BLaER1 (cell line): ENCODE data around the gene HSPA2.

ENCODE experiments used
- H3K27ac ChIP-seq: shearing (Covaris generic); formaldehyde crosslinking; 2 replicates; pipeline ENCODE4 v1.8.1; 2022
- H3K27me3 ChIP-seq: shearing (Covaris generic); formaldehyde crosslinking; 2 replicates; pipeline ENCODE4 v1.8.1; 2022
- H3K36me3 ChIP-seq: shearing (Covaris generic); formaldehyde crosslinking; 2 replicates; pipeline ENCODE4 v1.8.1; 2022
- H3K4me1 ChIP-seq: shearing (Covaris generic); formaldehyde crosslinking; 2 replicates; pipeline ENCODE4 v1.8.1; 2022
- H3K4me2 ChIP-seq: shearing (Covaris generic); formaldehyde crosslinking; 2 replicates; pipeline ENCODE4 v1.8.1; 2022
- H3K4me3 ChIP-seq: shearing (Covaris generic); formaldehyde crosslinking; 2 replicates; pipeline ENCODE4 v1.8.1; 2022
- H3K9ac ChIP-seq: shearing (Covaris generic); formaldehyde crosslinking; 2 replicates; pipeline ENCODE4 v1.8.1; 2022
- H3K9me3 ChIP-seq: shearing (Covaris generic); formaldehyde crosslinking; 2 replicates; pipeline ENCODE4 v1.8.1; 2022
- H4K20me1 ChIP-seq: shearing (Covaris generic); formaldehyde crosslinking; 2 replicates; pipeline ENCODE4 v1.8.1; 2022
- Cebpa-rat ChIP-seq: shearing (Covaris generic); IDR thresholded peaks from 2 replicates; pipeline ENCODE4 v1.8.1; 2022

HSPA2 gene

DNA sequence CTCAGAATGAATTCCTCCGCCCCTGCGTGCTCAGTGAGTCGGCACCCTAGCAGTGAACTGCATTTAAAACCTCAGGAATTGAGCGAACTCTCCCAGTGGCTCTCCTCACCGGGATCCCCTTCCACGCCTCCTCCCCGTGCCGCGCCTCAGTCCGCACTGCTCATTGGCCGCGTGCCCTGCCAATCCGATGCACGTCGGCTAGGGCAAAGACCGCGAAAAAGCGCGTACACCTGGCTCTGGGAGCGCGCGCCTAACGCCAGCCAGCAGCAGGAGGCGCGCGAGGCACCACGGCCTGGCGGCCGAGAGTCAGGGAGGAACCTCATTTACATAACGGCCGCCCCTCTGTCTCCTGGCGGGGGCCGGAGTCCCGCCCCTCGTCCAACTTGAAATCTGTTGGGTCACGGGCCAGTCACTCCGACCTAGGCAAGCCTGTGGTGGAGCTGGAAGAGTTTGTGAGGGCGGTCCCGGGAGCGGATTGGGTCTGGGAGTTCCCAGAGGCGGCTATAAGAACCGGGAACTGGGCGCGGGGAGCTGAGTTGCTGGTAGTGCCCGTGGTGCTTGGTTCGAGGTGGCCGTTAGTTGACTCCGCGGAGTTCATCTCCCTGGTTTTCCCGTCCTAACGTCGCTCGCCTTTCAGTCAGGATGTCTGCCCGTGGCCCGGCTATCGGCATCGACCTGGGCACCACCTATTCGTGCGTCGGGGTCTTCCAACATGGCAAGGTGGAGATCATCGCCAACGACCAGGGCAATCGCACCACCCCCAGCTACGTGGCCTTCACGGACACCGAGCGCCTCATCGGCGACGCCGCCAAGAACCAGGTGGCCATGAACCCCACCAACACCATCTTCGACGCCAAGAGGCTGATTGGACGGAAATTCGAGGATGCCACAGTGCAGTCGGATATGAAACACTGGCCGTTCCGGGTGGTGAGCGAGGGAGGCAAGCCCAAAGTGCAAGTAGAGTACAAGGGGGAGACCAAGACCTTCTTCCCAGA, at the start of gene HSPA2:
Gene HSPA2 (plus strand): TSS at position 534 of the 995 bp plus-strand sequence. CDS start 109 bp downstream, at position 643.
- H4K20me1 ChIP-seq, result no peaks in the 10 kb centered on the region
- H3K4me3 ChIP-seq, result peak within 1 kb of the TSS; percentile 70
- H3K9ac ChIP-seq, result peak within 1 kb of the TSS; percentile 81
- H3K36me3 ChIP-seq, result no peaks in the 10 kb centered on the region
- peak within 1 kb of the TSS; percentile 82 for H3K27ac ChIP-seq
- H3K27me3 ChIP-seq, result no peaks in the 10 kb centered on the region
- TF ChIP-seq Cebpa-rat, result no peak
- peak within 1 kb of the TSS; percentile 89 for H3K4me2 ChIP-seq
- peaks cover 23% of the 10 kb centered on the region for H3K9me3 ChIP-seq
- peaks cover 10% of the 10 kb centered on the region for H3K4me1 ChIP-seq

DNA sequence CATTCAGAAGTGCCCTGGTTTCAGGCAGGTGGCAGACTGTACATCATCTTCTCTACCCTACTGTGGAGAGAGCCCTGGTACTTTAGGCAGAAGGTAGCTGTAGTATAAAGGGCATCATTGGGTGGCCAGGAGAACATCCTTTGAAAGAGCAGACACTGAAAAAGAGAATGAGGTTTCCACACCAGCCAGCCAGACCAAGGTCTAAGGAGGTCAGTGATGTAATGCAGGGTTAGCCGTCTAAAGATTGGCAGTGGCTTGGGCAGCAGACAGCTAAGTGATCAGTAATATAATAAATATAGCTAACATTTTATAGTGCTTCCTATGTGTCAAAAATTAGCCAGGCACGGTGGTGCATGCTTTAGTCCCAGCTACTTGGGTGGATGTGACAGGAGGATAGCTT, 48.9 kb upstream of the HSPA2 start:
- Histone ChIP-seq H3K4me2 (no peak overlapping the region), H3K36me3 (peaks cover 79% of the 10 kb centered on the region), H4K20me1 (peaks cover 41% of the 10 kb centered on the region; the same call in 1 of the 2 replicates), H3K4me1 (peaks cover 10% of the 10 kb centered on the region), H3K4me3 (no peak overlapping the region), H3K27ac (no peak overlapping the region), H3K9me3 (no peaks in the 10 kb centered on the region), H3K9ac (no peak overlapping the region), H3K27me3 (no peaks in the 10 kb centered on the region)
- no peak for TF ChIP-seq Cebpa-rat

DNA sequence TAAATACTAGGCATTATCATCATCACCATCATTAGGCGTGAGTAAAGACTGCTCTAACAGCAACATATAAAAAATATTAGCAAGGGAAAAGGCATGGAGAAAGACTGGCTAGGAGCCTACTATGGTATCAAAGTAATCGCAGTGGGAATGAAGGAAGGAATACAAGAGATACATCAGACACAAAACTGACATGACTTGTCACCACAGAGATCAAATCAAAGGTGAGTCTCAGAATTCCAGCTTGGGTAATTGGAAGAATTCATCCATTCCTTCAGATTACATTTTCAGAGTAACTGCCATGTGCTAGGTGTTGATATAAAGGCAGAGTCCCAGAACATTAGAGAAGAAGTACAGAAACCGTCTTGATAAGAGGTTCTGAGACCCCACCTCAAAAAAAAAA, 47.1 kb upstream of the HSPA2 start:
- H4K20me1 ChIP-seq, result peaks cover 35% of the 10 kb centered on the region; the same call in 1 of the 2 replicates
- no peak overlapping the region for H3K9ac ChIP-seq
- H3K27me3 ChIP-seq, result no peaks in the 10 kb centered on the region
- peaks cover 66% of the 10 kb centered on the region for H3K36me3 ChIP-seq
- TF ChIP-seq Cebpa-rat, result no peak
- no peak overlapping the region for H3K4me2 ChIP-seq
- H3K4me1 ChIP-seq, result peaks cover 14% of the 10 kb centered on the region
- H3K27ac ChIP-seq, result no peak overlapping the region
- H3K4me3 ChIP-seq, result no peak overlapping the region
- H3K9me3 ChIP-seq, result no peaks in the 10 kb centered on the region

DNA sequence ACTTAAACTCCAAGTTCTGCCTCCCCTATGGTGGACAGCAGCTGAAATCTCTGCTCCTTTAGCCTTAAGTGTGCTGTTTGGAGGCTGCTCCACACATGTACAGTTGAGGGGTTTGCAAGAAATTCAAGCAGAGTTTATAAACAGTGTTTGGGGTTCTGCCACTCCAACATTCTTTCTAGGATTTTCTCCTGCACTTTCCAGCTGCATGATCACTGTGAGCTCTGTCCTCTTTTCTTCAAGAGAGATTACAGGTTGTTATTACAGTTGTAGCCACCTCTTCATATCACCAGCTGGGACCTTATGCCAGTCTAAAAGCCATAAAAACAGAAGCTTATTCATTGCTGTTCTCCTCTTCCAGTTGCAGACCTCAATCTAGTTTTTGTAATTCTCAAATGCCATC, 45.3 kb upstream of the HSPA2 start:
- H3K9ac ChIP-seq, result no peak overlapping the region
- H3K36me3 ChIP-seq, result peaks cover 55% of the 10 kb centered on the region
- no peak for TF ChIP-seq Cebpa-rat
- peaks cover 22% of the 10 kb centered on the region for H3K4me1 ChIP-seq
- H3K27me3 ChIP-seq, result no peaks in the 10 kb centered on the region
- no peak overlapping the region for H3K27ac ChIP-seq
- H3K4me3 ChIP-seq, result no peak overlapping the region
- H4K20me1 ChIP-seq, result peaks cover 35% of the 10 kb centered on the region; the same call in 1 of the 2 replicates
- no peak overlapping the region for H3K4me2 ChIP-seq
- no peaks in the 10 kb centered on the region for H3K9me3 ChIP-seq

DNA sequence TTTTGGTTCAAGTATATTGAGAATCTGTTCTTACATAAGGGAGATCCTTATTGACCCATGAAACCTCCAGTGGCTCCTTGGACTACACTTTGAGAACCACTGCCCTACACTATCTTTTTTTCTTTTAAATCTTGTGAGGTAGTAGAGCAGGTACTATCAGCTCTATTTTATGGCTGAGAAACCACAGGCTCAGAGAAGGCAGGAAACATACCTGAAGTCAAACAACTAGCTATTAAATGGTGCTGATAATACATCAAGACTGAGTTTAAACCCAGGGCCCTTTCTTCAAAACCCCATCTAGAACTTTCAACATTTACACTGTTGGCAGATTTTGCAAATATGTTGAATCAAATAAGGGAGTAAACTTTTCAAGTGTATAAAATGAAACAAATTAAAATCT, 43.8 kb upstream of the HSPA2 start:
- Histone ChIP-seq H3K4me2 (no peak overlapping the region), H3K36me3 (peaks cover 40% of the 10 kb centered on the region), H3K4me3 (no peak overlapping the region), H3K9ac (no peak overlapping the region), H3K27me3 (no peaks in the 10 kb centered on the region), H3K9me3 (no peaks in the 10 kb centered on the region), H3K4me1 (peaks cover 27% of the 10 kb centered on the region), H3K27ac (no peak overlapping the region), H4K20me1 (peaks cover 30% of the 10 kb centered on the region)
- no peak for TF ChIP-seq Cebpa-rat

DNA sequence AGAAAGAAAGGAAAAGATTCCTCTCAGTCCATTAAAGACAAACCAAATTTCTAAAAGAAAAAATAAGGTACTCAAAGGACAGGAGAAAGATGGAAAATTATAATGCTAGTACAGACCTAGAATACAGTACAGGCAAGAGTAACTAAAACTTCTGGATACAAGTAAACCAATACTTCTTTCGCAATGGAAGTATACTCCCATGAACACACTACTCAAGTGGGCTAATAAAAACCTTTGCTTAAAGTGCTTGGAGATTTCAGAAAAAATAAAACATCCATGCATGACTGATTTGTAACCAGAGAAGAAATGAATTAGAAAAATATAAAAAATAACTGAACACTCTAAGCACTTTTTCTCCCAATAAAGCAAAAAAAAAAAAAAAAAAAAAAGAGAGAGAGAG, 40.5 kb upstream of the HSPA2 start:
- Histone ChIP-seq H3K4me3 (no peak overlapping the region), H3K9me3 (no peaks in the 10 kb centered on the region), H3K9ac (no peak overlapping the region), H3K27ac (no peak overlapping the region), H3K4me2 (peak overlapping the region; percentile 94), H3K27me3 (no peaks in the 10 kb centered on the region), H3K4me1 (peaks cover 36% of the 10 kb centered on the region), H4K20me1 (peaks cover 17% of the 10 kb centered on the region), H3K36me3 (peaks cover 22% of the 10 kb centered on the region)
- no peak for TF ChIP-seq Cebpa-rat

DNA sequence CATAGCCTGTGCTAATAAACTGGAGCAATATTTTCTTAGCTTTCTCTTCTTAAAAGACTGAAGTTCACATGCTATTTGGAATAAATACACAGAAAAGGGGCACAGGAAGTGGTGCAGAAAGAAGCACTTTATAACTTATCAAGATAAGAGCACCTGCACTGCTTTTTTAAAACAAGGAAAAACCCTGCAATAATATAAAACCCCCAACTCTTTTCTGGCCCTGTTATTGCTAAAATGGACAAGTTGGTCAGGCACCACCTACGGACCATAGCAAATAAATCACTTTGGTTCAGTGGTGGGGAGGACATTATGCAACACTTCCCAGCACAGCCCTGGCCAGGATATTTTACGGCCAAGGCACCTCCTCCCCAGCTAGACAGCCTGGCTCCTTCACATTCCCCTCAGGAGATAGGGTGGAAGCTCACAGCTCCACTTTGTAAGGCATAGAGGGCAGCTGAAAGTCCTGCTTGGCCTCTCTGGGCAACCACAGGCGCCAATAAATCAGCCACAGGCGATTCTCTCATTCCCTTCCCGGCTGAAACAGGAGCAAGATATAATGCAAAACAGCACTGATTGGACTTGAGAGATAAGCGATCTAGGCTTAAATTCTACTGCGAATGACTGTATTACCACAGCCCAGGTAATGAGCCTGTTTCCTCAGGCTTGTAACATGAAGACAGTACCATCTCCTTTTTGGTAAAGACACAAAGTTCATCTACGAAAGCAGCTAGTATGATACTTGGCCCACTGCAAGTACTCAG, 39.0 kb upstream of the HSPA2 start:
- Histone ChIP-seq H3K4me3 (peak overlapping the region; percentile 94), H3K27ac (peak overlapping the region; percentile 28), H3K9ac (peak overlapping the region; percentile 100), H3K27me3 (no peaks in the 10 kb centered on the region), H4K20me1 (peaks cover 29% of the 10 kb centered on the region), H3K4me1 (peaks cover 46% of the 10 kb centered on the region), H3K9me3 (no peaks in the 10 kb centered on the region), H3K4me2 (peak overlapping the region; percentile 94), H3K36me3 (peaks cover 11% of the 10 kb centered on the region; the same call in 1 of the 2 replicates)
- no peak for TF ChIP-seq Cebpa-rat

DNA sequence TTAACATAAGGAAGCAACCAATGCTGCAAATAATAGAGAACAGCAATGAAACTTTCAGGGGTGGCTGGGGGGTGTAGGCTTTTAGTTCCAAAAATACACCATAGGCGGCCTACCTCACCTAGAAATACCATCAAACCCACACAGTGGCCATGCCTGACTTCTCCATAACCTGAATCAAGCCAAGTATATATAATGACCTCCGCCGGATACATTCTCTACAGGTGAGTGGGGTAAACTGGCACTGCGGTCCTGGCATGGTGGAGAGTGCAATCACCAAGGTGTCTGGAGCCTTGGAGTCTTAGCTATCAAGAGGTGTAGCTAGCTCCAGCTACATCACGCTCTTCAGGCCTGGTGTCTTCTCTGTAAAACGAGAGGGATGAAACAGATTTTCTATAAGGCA, 38.1 kb upstream of the HSPA2 start:
- Histone ChIP-seq H4K20me1 (peaks cover 38% of the 10 kb centered on the region), H3K9ac (peak overlapping the region; percentile 100), H3K27ac (peak overlapping the region; percentile 100), H3K36me3 (peaks cover 11% of the 10 kb centered on the region; the same call in 1 of the 2 replicates), H3K4me1 (peaks cover 55% of the 10 kb centered on the region), H3K4me3 (peak overlapping the region; percentile 94), H3K27me3 (no peaks in the 10 kb centered on the region), H3K4me2 (peak overlapping the region; percentile 94), H3K9me3 (no peaks in the 10 kb centered on the region)
- no peak for TF ChIP-seq Cebpa-rat

DNA sequence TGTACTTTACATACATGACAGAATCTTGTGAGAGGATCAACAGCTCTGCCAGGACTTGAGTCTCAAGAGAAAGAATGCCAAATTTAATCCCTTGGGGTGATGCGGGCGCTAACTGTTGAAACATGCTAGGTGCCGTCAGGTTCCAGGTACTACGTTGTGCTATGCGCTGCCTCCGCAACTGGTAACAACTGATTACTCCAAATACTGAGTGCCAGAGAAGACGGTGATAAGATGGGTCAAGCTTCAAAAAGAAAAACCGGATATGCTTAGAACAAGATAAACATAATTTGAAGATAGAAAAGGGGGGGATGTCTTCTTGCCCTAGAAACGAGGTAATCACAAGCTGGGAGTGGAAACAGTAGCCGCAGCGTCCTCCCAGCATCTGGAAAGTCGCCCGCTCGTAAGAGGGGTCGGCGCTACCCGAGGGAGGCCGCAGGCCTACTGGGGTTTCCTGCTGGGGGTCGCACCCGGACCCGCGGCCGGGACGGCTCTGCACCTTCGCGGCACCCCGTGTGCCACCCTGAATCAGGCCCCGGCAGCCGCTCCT, 37.6 kb upstream of the HSPA2 start:
- no peaks in the 10 kb centered on the region for H3K27me3 ChIP-seq
- no peak for TF ChIP-seq Cebpa-rat
- no peaks in the 10 kb centered on the region for H3K9me3 ChIP-seq
- H3K27ac ChIP-seq, result peak overlapping the region; percentile 100
- H3K36me3 ChIP-seq, result peaks cover 11% of the 10 kb centered on the region; the same call in 1 of the 2 replicates
- peaks cover 43% of the 10 kb centered on the region for H4K20me1 ChIP-seq
- peak overlapping the region; percentile 94 for H3K4me2 ChIP-seq
- peaks cover 60% of the 10 kb centered on the region for H3K4me1 ChIP-seq
- H3K4me3 ChIP-seq, result peak overlapping the region; percentile 94
- H3K9ac ChIP-seq, result peak overlapping the region; percentile 100
